Measurements from ENCODE around the gene LMTK3. TPM values are rescaled to one million over a fixed set of nuclear protein-coding genes. Genes with fewer than 3 reads are reported as not detected.
A peak's percentile ranks its signal among the peaks of the same experiment; 100 is the strongest.

The LMTK3 gene
- total and polyA plus RNA-seq, 2 donors = 0.42 to 0.72 TPM

GRCh38 chr19:48508729-48509411, 2.8 kb downstream of the LMTK3 start:
- no peak overlapping the region for H3K4me3 ChIP-seq (ENCODE audit: low read depth, low read length)
- H3K36me3 ChIP-seq (ENCODE audit: insufficient read depth) = no peaks in the 10 kb centered on the region
- no peak for DNase-seq (ENCODE audit: extremely low spot score)
- no peaks in the 10 kb centered on the region for H3K4me1 ChIP-seq (ENCODE audit: insufficient read depth)
- H3K27ac ChIP-seq (ENCODE audit: low read depth) = no peak overlapping the region
- 85% methylated on average over 32 of the region's 32 CpGs for WGBS

GRCh38 chr19:48507911-48508439, 3.7 kb downstream of the LMTK3 start:
- WGBS = 81% methylated on average over 7 of the region's 7 CpGs
- Histone ChIP-seq H3K36me3 (ENCODE audit: insufficient read depth) (no peaks in the 10 kb centered on the region), H3K4me3 (ENCODE audit: low read depth, low read length) (no peak overlapping the region), H3K4me1 (ENCODE audit: insufficient read depth) (no peaks in the 10 kb centered on the region), H3K27ac (ENCODE audit: low read depth) (no peak overlapping the region)
- no peak for DNase-seq (ENCODE audit: extremely low spot score)

- Histone ChIP-seq H3K36me3 (ENCODE audit: insufficient read depth) (no peaks in the 10 kb centered on the region), H3K27ac (ENCODE audit: low read depth) (no peak overlapping the region), H3K4me1 (ENCODE audit: insufficient read depth) (no peaks in the 10 kb centered on the region), H3K4me3 (ENCODE audit: low read depth, low read length) (no peak overlapping the region)
- WGBS = 89% methylated on average over 5 of the region's 5 CpGs
- DNase-seq (ENCODE audit: extremely low spot score) = no peak
These were observed 5.4 kb downstream of the LMTK3 start for GRCh38 chr19:48506138-48506733.

DNA sequence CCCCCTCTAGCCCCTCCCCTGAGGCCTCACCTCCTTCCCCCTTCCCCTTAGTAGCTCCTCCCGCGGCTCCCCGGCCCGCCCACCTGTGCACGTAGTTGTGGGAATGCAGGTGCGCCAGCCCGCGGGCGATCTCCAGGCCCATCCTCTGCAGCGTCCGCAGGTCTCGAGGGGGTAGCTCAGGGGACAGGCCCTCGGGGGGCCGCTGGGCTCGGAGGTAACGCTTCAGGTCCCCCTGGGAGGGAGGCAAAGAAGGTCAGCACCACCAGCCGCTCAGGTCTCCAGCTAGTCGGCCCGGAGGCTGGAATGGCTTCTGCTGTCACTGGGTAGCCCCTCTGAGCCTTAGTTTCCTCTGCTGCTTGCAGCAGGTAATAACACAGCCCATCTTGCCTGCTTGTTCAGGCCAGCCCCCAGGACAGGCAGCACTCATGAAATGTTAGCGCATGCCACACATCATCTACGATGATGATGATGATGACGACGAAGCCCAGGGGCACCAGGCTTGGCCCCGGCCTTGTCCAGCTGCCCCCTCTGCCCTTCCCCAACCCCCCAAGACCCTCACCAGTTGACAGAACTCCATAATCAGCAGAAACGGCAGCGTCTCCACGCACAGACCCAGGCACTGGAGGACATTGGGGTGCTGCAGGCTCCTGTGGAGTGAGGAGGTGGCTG, 9.2 kb downstream of the LMTK3 start:
- 31% methylated on average over 27 of the region's 27 CpGs for WGBS
- H3K36me3 ChIP-seq (ENCODE audit: insufficient read depth) = no peaks in the 10 kb centered on the region
- H3K4me3 ChIP-seq (ENCODE audit: low read depth, low read length) = no peak overlapping the region
- DNase-seq (ENCODE audit: extremely low spot score) = no peak
- no peaks in the 10 kb centered on the region for H3K4me1 ChIP-seq (ENCODE audit: insufficient read depth)
- no peak overlapping the region for H3K27ac ChIP-seq (ENCODE audit: low read depth)

DNA sequence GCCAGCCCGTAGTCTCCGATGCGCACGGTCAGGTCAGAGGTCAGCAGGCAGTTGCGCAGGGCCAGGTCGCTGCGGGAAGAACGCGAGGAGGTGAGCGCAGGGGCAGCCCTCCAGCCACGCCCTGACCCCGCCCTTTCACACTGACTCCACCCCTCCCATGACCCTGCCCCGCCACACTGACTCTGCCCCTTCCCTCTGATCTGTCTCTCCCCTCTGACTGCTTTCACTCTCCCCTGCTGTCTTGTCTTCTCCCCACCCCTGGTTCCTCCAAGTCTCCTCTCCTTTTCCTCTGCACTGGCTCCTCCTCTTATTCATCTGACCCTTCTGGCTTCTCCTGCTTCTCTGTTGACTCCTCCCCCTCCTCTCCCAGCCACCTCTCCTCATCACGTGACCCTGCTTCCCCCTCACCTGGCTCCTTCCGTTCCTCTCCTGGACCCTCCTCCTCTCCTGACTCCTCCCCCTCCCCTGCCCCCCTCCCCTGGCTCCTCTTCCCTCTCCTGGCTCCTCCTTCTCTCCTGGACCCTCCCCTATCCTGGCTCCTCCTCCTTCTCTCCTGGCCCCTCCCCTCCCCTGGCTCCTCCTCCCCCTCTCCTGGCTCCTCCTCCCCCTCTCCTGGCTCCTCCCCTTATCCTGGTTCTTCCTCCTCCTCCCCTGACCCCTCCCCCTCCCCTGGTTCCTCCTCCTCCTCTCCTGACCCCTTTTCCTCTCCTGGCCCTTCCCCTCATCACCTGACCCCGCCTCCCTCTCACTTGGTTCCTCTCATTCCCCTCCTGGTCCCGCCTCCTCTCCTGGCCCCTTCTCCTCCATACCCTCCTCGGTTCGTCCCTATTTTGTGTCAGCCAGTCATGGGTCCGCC, 9.9 kb downstream of the LMTK3 start:
- Histone ChIP-seq H3K4me1 (ENCODE audit: insufficient read depth) (no peaks in the 10 kb centered on the region), H3K27ac (ENCODE audit: low read depth) (no peak overlapping the region), H3K4me3 (ENCODE audit: low read depth, low read length) (no peak overlapping the region), H3K36me3 (ENCODE audit: insufficient read depth) (no peaks in the 10 kb centered on the region)
- WGBS = 4% methylated on average over 20 of the region's 20 CpGs
- DNase-seq (ENCODE audit: extremely low spot score) = peak; percentile 89

- no peak overlapping the region for H3K4me3 ChIP-seq (ENCODE audit: low read depth, low read length)
These were observed 10.7 kb downstream of the LMTK3 start for GRCh38 chr19:48500830-48501493.

GRCh38 chr19:48499316-48500090, 12.1 kb downstream of the LMTK3 start:
- no peak overlapping the region for H3K4me3 ChIP-seq (ENCODE audit: low read depth, low read length)
- no peak for DNase-seq (ENCODE audit: extremely low spot score)

More at GRCh38 chr19:48500830-48501493, 10.7 kb downstream of the LMTK3 start:
- H3K4me1 ChIP-seq (ENCODE audit: insufficient read depth) = no peaks in the 10 kb centered on the region
- H3K36me3 ChIP-seq (ENCODE audit: insufficient read depth) = no peaks in the 10 kb centered on the region
- no peak for DNase-seq (ENCODE audit: extremely low spot score)
- H3K27ac ChIP-seq (ENCODE audit: low read depth) = no peak overlapping the region
- WGBS = 48% methylated on average over 32 of the region's 32 CpGs

DNA sequence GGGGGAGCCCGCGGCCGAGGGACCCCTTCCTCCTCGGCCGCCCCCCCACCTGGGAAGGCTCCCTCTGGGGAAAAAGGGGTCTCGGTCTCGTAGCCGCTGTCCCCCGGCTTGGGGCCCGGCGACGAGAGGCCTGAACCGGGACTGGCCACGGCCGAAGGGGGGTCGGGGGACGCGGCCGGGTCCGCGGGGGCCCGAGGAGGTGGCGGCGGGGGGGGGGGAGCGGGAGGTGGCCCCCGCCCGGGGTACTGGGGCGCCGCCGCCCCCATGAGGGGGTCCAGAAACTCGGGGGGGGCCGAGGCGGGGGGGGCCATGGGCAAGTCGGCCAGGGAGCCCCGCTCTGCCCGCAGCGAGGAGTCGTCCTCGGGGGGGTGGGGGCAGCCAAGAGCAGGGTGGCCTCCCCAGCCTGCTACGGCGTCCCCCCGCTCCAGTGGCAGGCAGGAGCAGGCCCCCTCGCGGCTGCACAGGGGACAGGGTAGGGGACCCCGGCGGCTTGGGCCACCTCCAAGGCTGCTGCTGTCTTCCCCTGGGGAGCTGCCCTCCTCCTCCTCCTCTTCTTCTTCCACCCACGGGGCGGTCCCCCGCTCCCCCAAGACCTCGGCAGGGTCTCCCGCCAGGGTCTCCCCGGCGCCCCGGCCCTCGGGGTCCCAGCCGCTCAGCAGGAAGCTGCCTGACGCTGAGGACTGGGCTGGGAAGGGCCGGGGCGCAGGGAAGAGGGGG, 12.9 kb downstream of the LMTK3 start:
- no peak overlapping the region for H3K4me3 ChIP-seq (ENCODE audit: low read depth, low read length)
- DNase-seq (ENCODE audit: extremely low spot score) = no peak
- H3K27ac ChIP-seq (ENCODE audit: low read depth) = no peak overlapping the region
- H3K4me1 ChIP-seq (ENCODE audit: insufficient read depth) = no peaks in the 10 kb centered on the region
- H3K36me3 ChIP-seq (ENCODE audit: insufficient read depth) = no peaks in the 10 kb centered on the region
- WGBS = 54% methylated on average over 59 of the region's 59 CpGs

More at GRCh38 chr19:48499316-48500090, 12.1 kb downstream of the LMTK3 start:
- 63% methylated on average over 44 of the region's 44 CpGs for WGBS
- Histone ChIP-seq H3K4me1 (ENCODE audit: insufficient read depth) (no peaks in the 10 kb centered on the region), H3K27ac (ENCODE audit: low read depth) (no peak overlapping the region), H3K36me3 (ENCODE audit: insufficient read depth) (no peaks in the 10 kb centered on the region)

GRCh38 chr19:48497728-48498594, 13.7 kb downstream of the LMTK3 start:
- no peaks in the 10 kb centered on the region for H3K36me3 ChIP-seq (ENCODE audit: insufficient read depth)
- DNase-seq (ENCODE audit: extremely low spot score) = no peak
- H3K4me1 ChIP-seq (ENCODE audit: insufficient read depth) = no peaks in the 10 kb centered on the region
- WGBS = 68% methylated on average over 46 of the region's 46 CpGs
- no peak overlapping the region for H3K27ac ChIP-seq (ENCODE audit: low read depth)
- H3K4me3 ChIP-seq (ENCODE audit: low read depth, low read length) = no peak overlapping the region

DNA sequence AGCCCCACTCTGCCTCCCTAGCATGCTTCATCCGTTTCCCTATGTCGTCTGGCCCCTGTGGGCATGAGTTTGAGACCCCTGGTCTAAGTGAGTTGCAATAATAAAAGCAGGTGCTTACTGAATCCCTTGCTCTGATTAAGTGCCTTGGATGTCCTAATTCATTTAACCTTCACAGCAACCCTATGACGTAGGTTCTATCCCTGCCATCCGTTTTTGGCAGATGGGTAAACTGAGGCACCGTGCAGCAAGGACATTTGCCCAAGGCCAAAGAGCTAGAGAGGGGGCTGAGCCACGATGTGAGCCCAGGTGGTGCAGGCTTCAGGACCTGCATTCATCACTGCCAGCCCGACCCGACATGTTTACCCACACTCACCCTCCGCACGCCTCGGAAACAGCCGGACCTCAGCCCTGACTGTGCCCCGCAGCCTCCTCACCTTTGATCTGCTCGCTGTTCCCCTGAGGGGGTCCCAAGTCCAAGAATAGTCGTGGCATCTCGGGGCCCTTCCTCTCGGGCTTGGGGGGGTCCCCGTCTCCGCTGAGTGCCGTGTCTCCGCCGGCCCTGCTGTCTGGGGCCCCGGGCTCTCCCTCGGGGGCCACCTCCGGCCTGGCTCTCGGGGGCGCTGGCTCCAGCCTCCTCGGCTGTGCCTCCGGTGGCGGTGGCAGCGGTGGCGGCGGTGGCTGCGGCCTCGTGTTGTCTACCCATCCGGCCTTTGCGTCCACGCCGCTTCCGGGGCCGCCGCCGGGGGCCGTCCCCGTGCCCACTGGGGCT, 14.5 kb downstream of the LMTK3 start:
- no peak for DNase-seq (ENCODE audit: extremely low spot score)
- no peaks in the 10 kb centered on the region for H3K36me3 ChIP-seq (ENCODE audit: insufficient read depth)
- no peaks in the 10 kb centered on the region for H3K4me1 ChIP-seq (ENCODE audit: insufficient read depth)
- WGBS = 70% methylated on average over 45 of the region's 45 CpGs
- no peak overlapping the region for H3K4me3 ChIP-seq (ENCODE audit: low read depth, low read length)
- no peak overlapping the region for H3K27ac ChIP-seq (ENCODE audit: low read depth)

DNA sequence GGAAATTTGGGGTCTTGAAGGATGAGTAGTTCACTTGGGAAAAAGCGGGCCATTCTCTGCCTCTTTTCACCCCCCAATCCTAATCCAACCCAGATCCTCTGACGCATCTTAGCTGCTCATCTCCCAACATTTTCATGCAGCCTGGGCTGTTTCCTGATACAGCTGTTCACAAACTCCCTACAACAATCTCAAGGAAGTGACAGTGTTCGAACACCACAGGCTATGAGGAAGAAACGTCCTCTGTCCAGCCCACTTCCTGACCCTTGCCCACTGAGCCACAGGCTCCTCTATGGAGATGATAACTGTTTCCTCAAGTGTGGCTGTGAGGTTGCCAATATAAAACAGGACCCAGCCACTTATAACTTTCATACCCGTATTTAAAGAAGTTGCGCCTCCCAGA, 16.2 kb downstream of the LMTK3 start:
- Histone ChIP-seq H3K4me3 (ENCODE audit: low read depth, low read length) (no peak overlapping the region), H3K27ac (ENCODE audit: low read depth) (no peak overlapping the region), H3K36me3 (ENCODE audit: insufficient read depth) (no peaks in the 10 kb centered on the region), H3K4me1 (ENCODE audit: insufficient read depth) (no peaks in the 10 kb centered on the region)
- WGBS = 75% methylated on average over 6 of the region's 6 CpGs
- no peak for DNase-seq (ENCODE audit: extremely low spot score)

All from urinary bladder (tissue), 4 donors.